DOHH2 (cell line): Measurements from ENCODE around the gene SFI1.

ENCODE experiments used
- CTCF ChIP-seq: fragments of 200-600 bp; sonication (generic); IDR thresholded peaks from one replicate; pipeline ENCODE4 v1.5.1; 2014; ENCODE audit warnings: antibody characterized with exemption, mild to moderate bottlenecking, low read depth, low read length; ENCODE audit not compliant: poor library complexity, severe bottlenecking
- EZH2phosphoT487 ChIP-seq: fragments of 200-600 bp; sonication (generic); IDR thresholded peaks from 2 replicates; pipeline ENCODE4 v1.6.1; 2017; ENCODE audit warnings: borderline replicate concordance, mild to moderate bottlenecking, antibody characterized with exemption, low read length, moderate library complexity, mixed read lengths

GRCh38 chr22:31497148-31497938, 1.0 kb downstream of the SFI1 start:
- TF ChIP-seq CTCF = no peak
- no peak for TF ChIP-seq EZH2phosphoT487
